Esophagus squamous epithelium (tissue), 4 donors: ENCODE results near the gene TDRD7.

Source experiments
- CTCF ChIP-seq, 6 experiments: fragments of 450-650 bp in 4 of 6; fragments of 200-600 bp in 2 of 6; sonication (generic) in 2 of 6; IDR thresholded peaks; one replicate each; pipeline ENCODE4 v1.5.1; 2016 to 2019; ENCODE audit warnings: antibody characterized with exemption in 6 of 6, mild to moderate bottlenecking in 4 of 6, moderate library complexity in 4 of 6
- POLR2A ChIP-seq, 4 donors: fragments of 450-650 bp; IDR thresholded peaks; one replicate each; pipeline ENCODE4 v1.6.1; 2017; ENCODE audit warnings: antibody characterized with exemption in 4 of 4, mild to moderate bottlenecking in 4 of 4, moderate library complexity in 3 of 4

- no peak for TF ChIP-seq POLR2A (IDR thresholded peaks at IDR 0.05)
- no peak for TF ChIP-seq CTCF (IDR thresholded peaks at IDR 0.05)
Measured at GRCh38 chr9:97519441-97519970, 107.6 kb downstream of the TDRD7 start.
